NCI-H2227 treated with DMSO at 0.1 percent for 48 hours (cell line): Measurements from ENCODE around the gene GNLY.
"Not testable (repeated sequence)": the region's sequence is repeated elsewhere in the genome, so short reads cannot be mapped to it uniquely, and the experiment has no call there.

Experiments
- DNase-seq: peaks from one replicate; lab custom pipeline; 2025; lab: John Stamatoyannopoulos, UW

Gene GNLY

DNA sequence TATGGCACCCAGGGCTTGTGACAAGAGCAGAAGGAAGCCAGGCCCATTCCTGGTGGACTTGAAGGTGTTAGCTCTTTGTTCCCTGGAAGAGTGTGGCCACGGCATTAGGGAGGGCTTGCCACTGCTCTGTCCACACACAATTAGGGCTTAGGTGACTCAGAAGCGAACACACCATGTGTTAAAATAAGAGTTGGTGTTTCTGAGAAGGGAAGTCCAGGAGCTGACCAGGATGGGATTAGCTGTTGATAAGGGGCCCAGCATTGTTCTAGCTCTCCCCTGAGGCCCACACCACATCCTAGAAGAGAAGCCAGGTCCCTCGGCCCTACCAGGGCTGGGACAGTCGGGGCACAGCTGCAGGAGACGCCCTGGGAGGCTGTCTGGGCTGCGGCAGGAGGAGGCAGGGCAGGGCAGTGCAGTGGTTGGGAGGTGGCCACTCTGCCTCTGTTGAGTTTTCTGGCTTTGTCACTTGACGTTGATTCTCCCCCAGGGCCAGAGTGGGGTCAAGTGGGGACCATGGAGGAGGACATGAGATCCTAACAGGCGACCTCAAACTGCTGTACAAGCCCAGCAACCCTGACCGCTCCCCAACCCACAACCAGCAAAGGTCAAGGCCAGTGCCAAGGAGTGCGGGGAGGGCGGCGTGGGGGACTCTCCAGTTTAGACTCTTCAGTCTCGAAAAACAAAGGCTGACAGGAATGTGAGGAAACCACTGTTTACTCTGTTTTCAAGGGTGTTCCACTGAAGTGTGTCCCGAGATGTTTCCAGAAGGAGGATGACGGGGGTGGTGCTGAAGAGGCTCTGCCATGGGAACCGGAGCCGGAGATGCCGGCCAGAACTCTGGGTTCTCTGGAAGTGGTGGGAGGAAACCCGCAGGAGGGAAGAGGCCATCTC is 16.8 kb downstream of the GNLY start:
- no peak for DNase-seq

DNA sequence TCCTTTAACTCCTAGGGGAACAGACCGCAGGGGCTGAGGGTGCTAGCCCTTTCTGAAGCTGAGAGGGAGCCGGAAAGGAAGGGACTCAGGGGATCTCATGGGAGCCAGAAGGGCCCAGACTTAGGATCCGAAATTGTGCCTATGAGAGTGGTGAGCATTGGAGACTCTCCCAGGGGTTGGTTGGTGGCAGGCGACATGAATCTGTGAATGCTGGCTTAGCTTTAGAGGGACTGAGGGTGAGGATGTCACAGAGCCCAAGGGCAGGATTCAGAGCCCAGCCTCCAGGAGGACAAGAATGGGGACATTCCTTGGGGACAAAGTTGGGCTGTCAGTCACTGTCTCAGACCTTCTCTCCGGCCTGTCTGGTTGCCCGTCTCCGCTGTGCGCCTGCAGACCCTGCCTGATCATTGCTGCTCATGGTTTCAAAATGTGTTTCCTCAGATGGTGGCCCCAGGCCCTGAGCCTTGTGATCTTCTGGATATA is 17.5 kb downstream of the GNLY start:
- DNase-seq, result no peak

DNA sequence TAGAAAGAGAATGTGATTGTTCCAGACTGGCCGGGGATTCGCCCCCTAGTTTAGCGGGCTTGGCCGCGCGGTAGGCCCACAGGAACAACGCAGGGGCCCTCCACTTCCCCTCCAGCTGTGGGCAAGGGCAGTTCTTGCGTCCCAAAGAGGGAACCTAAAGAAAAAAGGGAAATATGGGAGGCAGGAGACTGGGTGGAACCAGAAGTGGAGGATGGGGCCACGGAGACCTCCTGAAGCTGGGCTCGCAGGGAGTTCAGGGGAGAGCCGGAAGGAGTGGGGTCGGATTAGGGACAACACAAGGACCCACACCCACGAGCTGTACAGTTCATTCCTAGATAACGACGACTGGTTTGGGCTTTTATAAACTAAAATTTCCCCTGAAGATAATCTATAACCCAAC is 18.2 kb downstream of the GNLY start:
- DNase-seq, result no peak

DNA sequence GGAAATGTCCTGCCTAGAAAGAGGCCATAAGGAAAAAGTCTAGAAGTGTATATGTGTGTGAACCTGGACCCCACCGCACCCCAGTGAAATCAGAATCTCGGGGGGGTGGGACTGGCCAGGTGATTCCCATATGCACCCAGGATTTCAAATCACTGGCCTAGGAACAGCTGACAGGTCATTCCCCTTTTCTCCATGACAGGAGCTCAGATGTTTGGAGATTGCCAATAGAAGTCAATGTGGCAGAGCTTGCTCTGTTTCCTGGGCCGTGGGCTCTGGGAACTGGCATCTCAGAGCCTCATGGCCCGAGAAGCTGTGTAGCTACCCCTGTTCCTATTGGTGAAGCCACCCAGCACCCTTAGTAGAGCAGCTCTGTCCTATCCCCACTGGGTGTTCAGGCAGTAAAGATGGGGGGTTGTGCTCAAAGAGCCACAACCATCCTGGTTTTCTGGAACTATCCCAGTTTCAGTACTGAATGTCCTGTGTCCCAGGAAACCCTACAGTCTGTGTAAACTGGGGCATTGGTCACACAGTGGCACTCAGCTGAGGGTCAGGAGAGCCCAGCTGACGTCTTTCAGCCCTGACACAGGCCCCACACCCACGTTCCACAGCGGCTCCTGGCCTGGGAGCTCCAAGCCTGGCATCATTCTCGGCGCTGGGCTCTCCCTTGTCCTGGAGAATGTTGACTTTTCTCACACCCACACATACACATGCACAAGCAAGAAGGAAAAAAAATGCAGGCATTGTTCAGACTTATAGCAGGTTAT is 18.9 kb downstream of the GNLY start:
- no peak for DNase-seq

DNA sequence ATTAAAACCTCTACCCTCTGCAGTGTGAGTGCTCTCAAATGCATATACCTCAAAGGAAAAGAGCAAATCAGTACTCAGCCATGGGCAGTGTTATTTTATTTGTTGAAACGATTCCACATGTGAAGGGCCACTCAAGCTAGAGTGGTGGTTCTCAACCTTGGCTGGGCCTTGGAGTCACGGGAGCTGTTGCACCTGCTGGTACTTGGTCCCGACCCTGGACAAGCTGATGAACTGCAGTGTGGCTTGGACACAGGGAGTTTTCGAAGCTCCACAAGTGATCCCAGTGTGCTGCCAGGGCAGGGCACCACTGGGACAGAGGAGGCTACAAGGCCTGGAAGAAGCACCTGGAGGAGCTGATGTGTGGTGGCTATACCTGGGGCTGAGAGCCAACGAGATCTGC is 19.7 kb downstream of the GNLY start:
- DNase-seq, result no peak

DNA sequence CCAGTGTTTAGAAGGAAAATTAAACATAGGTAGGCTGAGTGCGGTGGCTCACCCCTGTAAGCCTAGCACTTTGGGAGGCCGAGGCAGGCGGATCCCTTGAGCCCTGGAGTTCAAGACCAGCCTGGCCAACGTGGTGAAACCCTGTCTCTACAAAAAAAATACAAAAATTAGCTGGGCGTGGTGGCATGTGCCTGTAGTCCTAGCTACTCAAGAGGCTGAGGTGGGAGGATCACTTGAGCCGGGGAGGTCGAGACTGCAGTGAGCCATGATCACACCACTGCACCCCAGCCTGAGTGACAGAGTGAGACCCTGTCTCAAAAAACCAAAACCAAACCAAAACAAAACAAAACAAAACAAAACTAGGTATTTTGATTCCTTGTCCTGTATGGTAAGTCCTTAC is 20.3 kb downstream of the GNLY start:
- DNase-seq, result not testable (repeated sequence)

DNA sequence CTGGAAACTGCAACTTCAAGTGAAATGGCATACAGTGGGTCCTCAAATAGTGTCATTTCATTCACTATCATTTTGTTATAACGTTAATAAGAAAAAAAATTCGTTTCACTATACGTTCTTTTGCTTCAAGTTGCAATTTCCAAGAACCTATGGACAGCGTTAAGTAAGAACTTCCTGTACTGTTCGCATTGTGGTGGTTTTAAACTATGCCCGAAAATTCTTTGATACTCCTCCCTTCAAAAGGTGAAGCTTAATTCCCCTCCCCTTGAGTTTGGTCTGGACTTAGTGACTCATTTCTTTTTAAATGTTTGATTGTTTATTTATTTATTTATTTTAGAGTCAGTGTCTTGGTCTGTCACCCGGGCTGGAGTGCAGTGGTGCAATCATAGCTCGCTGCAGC is 20.7 kb downstream of the GNLY start:
- no peak for DNase-seq

DNA sequence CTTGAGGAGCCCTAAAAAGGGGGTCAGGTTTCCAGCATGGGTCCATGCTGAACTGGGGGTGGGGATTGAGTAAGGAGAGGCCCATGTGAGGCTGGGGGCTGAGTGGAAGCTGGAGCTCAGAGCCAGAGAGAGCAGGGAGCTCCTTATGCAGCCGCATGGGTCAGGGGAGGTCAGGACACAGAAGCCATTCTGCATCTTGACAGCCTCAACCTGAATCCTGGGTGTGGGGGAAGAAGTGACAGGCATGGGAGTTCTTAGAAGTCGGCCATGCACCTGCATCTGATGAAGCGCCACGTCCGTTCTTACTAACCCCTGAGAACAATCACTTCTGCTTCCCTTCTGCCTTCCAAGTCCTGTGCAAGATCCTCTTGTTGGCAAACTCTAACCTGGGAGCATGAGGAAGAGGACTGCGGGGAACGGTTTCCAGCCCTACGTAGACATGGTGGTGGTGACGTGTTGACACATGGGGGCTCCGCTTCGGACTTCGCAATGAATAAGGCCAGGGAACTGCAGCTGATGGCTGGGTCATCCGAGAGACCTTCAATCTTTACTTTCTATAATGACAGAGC is 22.3 kb downstream of the GNLY start:
- DNase-seq, result no peak

DNA sequence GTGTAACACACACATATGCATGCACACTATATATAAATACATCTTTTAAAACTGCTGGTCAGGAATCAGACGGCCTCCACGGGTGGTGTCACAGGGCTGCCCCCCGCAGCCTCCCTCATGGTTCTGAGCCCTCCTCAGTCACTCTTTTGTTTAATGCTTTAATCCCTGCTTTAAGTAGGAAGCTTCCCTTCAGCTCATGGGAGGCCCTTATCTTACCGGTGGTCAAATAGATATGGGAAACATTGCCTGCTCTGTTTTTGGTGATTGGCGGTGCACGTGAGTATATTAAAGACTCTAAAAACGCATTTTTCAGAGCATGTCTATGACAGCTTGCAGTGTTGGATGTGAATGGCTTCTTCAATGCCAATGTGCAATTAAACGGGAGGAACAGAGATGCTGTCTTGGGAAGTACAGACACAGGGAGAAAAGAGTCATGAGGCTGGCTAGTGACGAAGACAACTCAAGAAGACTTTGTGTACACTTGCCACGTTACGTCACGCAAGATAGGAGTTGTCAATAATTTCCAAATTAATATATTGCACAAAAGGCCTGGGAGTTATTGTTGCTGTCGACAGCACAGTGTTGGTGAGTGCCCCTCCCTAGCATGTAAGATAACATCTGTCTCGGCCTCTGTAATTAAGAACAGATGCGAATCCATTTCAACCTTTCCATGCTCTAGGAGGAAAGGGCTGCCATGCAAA is 23.3 kb downstream of the GNLY start:
- DNase-seq, result no peak

DNA sequence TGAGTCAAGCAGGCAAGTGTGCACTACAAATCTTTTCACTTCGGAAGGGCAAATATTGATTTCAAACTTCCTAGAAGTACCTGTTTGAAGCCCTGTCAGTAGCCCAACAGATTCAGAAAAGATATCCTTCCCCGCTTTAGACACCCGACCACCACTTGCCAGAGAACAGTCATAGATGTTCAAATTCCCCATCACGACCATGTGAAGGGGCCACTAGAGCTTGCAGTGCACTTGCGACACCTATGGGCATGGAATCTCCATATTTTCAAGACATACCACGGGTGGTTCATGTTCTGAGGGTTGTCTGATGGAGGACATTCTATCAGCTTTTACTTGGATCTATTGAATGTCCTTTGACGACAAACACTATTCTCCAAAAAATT is 23.8 kb downstream of the GNLY start:
- DNase-seq, result no peak

DNA sequence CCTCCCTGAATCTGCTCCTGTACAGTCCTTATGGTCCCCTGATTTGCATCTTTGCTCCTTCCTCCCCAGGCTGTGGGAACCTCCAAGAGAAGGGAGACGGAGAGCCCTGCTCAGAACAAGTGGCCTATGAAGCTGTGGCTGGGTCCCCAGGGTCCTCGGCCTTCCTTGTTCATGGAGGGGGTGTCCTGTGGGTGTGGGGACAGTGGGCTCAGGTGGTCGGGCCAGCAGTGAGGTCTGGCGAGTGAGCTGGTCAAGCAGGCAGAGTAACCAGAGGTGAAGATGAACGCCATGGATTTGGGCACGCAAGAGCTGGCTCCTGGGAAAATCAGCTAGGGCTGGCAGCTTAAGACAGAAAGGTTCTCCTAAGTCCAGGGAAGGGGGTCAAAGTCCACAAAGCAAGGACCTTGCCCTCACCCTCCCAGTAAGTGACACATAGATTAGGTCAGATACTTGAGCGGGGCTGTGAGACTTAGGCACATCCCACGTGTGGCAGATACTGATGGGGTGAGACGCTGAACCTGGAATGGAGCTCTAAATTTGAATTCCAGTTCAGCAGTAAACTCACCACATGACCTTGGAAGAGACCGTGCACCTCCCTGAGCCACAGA is 24.8 kb downstream of the GNLY start:
- no peak for DNase-seq

DNA sequence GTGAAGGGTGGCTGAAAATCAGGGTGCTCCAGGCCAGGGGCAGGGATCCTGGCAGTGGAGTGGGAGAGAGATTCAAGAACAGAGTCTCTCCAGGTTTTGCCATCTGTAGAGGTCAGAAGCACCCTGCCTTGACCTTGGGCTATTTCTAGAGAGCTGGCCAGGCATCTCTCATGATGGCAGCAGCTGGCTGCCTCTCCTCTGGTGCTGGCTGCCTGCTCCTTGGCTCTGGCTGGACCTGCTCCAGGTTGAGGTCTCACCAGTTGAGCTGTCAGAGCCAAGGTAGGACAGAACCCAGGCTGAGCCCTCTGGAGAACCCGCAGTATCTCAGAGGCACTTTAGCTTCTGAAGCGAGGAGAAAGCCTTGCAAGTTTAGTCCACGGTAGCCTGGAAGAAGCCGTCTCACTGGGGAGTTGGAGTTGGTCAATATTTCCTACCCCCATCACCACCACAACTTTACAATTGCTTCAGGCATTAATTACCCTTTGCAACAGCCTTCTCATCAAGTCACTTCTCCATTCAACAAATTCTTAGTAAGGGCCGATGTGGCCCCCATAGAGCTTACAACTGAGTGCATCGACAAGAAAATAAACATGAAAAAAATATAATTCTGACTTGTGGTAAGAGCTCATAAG is 25.6 kb downstream of the GNLY start:
- DNase-seq, result no peak

DNA sequence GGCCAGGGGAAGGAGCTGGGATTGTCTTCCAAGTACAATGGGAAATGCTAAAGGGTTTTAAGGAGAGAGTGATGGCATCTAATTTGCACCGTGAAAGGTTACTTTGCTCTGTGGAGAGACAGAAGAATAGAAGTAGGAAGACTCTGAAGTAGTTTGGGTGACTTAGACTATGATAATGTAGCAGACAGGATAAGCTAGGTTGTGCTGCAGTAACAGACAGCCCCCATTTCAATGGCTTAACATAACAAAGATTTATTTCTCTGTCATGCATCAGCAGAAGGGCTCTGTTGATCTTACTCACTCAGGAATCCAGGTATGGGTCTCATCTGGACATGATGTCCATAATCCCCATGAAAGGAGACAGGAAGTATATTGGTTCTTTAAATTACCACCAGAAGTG is 26.4 kb downstream of the GNLY start:
- DNase-seq, result no peak

DNA sequence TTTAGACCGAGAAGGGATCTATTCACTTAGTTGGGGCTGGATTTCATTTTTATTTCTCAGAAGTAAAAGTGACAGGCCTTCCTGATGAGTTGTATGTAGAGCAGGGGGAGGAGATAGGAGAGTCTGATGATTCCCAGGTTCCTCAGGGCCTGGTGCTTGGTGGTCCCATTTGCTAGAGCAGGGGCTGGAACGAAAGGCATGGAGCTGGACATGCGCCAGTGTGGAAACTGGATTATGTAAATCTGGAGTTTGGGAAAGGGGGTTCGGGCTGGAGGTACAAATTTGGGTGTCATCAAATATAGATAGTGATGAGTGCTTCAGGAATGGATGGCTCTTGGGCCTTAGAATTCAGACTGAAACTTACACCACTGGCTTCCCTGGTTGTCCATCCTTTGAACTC is 27.5 kb downstream of the GNLY start:
- DNase-seq, result no peak

DNA sequence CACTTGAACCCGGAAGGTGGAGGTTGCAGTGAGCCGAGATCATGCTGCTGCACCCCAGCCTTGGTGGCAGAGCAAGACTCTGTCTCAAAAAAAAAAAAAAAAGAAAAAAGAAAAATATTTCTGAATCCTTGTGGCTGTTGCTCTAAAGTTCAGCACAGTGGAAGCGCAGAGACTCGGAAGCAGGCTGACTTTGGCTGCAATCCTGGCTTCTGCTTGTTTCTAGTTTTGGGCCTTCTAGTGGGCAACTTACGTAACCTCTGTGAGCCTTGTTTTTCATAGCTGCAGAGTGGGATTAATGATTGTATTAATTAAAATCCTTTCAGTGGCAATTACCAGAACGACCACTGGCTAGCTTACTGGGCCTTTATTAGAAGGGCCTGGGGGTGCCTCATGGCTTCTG is 28.4 kb downstream of the GNLY start:
- DNase-seq, result no peak

DNA sequence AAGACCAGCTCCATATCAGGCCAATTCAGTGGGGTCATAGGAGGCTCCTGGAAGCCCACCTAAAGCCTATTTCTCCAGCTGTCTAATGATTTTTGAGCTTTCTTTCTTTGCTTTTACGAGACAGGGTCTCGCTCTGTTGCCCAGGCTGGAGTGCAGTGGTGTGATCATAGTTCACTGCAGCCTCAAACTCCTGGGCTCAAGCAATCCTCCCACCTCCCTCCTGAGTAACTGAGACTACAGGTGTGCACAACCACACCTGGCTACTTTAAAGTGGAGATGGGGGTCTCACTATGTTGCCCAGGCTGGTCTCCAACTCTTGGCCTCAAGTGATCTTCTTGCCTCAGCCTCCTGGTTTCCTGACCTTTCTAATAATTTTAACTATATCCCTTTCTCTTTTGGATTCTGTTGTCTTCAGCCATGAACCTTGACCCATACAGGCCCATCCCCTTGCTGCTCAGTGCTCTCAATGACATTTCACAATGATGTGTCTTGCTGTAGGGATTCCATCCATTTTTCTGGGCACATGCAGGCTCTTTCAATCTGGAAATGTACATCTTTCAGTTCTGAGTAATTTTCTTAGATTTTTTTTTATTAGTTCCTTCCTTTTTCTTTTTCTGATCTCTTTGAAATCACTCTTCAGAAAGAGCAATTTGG is 29.7 kb downstream of the GNLY start:
- no peak for DNase-seq

DNA sequence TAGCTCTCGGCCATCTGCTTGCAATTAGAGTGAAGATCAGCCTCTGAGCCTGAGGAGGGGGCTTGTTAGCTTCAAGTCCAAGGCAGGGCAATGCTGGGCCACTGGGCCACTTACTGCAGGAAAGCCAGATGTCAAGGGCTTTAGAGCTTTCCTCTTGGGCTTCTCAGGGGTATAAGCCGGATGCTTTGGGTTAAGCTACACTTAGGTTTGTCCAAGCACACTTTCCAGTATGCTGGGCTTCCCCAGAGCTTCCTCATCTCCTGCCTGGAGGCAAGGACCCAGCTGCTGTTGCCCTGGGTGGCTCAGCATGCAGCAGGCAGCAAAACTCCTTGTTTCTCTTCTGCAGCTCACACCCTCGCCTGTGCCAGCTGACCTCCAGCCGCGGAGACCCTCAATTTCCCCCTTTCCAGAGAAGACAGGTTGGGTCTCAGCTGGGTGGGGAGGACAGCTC is 30.6 kb downstream of the GNLY start:
- DNase-seq, result no peak

DNA sequence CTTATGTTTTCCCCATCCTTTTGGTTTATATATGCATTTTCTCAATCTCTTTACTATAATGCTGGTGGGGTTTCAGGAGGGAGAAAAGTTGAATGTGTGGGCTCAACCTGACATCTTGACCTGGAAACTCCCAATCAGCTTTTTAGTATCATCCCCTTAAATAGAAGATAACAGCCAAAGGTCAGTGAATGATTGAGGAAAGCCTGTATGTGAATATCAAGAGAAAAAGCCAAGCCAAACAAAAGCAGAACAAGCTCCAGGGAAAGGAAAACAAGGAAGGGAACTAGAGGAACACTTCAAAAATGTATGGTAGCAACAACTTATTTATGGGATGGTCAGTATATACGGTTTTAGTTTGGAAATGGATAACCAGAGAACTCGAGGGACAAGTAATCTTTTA is 31.3 kb downstream of the GNLY start:
- DNase-seq, result no peak

DNA sequence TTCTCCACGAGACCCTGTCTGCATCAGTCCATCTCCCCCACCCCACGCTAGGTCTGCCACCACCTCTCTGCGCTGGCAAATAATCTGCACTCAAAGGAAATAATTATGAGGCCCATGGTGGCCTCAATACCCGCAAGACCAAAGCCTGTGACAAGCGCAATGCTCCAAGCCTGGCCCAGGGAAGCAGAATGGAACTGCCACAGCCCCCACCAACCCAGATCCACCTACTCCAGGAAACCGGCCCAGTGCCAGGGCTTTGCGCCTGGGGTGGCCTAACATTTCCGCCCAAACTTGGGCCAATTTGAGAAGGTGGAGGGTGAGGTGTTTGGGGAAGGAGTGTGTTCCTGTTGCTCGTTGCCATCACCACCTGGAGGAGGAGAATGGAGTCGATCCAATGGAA is 33.6 kb downstream of the GNLY start:
- DNase-seq, result no peak

DNA sequence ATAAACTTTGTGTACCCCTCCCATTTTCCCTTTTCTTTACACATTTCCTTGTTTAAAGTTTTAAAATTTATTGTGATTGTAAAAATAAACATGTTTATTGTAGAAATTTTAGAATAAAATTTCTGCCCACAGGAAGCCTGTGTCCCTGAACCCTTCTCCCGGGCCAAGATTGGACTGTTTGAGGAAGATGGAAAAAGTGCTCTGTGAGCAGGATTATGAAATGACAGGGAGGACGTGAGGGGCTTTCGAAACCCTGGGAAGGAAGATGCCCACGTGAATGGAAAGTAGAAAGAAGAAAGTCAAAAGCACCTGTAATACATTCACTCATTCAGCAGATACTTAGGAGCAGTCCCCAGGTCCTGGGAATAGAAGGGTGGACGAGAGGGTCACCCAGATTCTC is 34.2 kb downstream of the GNLY start:
- no peak for DNase-seq
